ENCODE measurements around the gene PABPC4L. TPM values are rescaled to one million over a fixed set of nuclear protein-coding genes. Genes with fewer than 3 reads are reported as not detected.

The PABPC4L gene
- total and polyA plus RNA-seq, 2 of the 13 experiments (the other 11 are each of a cell fraction or from before 2014, with no cell fraction given), result not detected

DNA sequence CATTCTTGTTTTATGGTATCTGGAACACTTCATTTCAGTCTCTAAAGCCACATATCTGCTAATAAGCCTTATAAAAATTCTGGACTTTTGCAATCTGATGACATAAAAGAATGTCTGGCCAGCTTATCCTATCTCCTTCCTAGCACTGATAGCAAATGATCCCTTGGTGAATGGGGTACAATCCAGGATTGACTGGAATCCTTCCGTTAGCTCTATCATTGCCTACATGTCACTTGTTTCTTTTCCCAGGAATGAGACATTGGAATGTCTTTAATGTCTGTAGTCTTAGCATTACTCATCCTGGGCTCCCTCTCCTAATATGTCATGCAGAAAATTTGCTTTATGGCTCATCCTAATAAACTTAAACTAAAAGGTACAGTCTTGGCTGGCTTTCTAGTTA is 14.8 kb upstream of the PABPC4L start (continued):
- TF ChIP-seq, protein P1, sequence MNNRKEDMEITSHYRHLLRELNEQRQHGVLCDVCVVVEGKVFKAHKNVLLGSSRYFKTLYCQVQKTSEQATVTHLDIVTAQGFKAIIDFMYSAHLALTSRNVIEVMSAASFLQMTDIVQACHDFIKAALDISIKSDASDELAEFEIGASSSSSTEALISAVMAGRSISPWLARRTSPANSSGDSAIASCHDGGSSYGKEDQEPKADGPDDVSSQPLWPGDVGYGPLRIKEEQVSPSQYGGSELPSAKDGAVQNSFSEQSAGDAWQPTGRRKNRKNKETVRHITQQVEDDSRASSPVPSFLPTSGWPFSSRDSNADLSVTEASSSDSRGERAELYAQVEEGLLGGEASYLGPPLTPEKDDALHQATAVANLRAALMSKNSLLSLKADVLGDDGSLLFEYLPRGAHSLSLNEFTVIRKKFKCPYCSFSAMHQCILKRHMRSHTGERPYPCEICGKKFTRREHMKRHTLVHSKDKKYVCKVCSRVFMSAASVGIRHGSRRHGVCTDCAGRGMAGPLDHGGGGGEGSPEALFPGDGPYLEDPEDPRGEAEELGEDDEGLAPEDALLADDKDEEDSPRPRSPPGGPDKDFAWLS (CRISPR knock-in tag; IDR thresholded peaks at IDR 0.05; ENCODE audit: borderline replicate concordance), result no peak
- TF ChIP-seq CREB1 (IDR thresholded peaks at IDR 0.05), result no peak
- TF ChIP-seq CREB1 (CRISPR knock-in tag; IDR thresholded peaks at IDR 0.05), result no peak
- TF ChIP-seq SCMH1 (CRISPR knock-in tag; IDR thresholded peaks at IDR 0.05; ENCODE audit: borderline replicate concordance), result no peak
- no peak for TF ChIP-seq RFXANK (CRISPR knock-in tag; IDR thresholded peaks at IDR 0.05)
- TF ChIP-seq ZBTB38 (CRISPR knock-in tag; IDR thresholded peaks at IDR 0.05), result no peak
- TF ChIP-seq, protein P2, sequence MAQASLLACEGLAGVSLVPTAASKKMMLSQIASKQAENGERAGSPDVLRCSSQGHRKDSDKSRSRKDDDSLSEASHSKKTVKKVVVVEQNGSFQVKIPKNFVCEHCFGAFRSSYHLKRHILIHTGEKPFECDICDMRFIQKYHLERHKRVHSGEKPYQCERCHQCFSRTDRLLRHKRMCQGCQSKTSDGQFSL (CRISPR knock-in tag; IDR thresholded peaks at IDR 0.05), result no peak

DNA sequence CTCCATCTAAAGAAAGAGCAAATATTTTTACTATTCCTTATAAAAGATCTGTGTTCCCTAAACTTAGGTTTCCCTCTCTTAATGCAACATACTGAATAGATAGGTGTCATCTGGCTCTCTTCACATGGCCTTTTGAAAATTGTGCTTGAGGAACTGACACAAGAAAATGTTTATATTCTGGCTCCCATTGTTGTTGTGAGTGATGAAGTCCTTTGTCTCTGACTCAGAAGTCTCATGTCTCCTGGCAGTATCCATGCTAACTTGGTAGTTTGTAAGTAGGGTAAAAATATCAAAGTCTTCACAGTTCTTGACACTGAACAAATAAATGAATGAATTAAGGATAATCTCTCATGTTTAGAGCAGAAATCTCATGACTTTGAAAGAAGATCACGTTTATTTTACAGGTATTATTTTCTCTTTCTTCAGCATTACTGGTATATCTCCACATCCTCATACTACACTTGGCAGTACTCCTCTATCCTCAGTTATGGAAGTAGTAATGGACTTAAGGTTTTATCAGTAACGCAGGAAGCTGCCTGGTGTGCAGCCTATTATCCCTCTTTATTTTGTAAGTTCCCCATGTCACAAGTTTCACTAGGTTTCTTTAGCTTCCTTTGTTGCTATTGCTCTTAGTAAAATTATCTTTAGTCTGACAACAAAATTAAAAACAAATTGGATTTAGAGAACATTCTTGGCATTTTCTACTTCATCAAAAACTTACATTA is 14.2 kb upstream of the PABPC4L start:
- Histone ChIP-seq H3K4me2 (ENCODE audit: low read depth, low read length) (no peak overlapping the region), H3K9me3 (ENCODE audit: low read length) (no peaks in the 10 kb centered on the region), H3K36me3 (replicated peaks in 1 of 2; ENCODE audit: control insufficient read depth in 1 of 2, insufficient read depth in 2 of 2, low read length in 2 of 2) (no peaks in the 10 kb centered on the region), H3K79me2 (ENCODE audit: insufficient read depth, low read length) (no peaks in the 10 kb centered on the region), H3K27ac (ENCODE audit: extremely low read length, insufficient read depth, low read length) (no peak overlapping the region), H4K20me1 (ENCODE audit: insufficient read depth, low read length) (no peaks in the 10 kb centered on the region), H3K27me3 (ENCODE audit: control insufficient read depth in 1 of 2, insufficient read depth in 2 of 2, low read length in 2 of 2) (no peaks in the 10 kb centered on the region), H3K9ac (ENCODE audit: insufficient read depth, low read depth, low read length) (no peak overlapping the region), H2AFZ (ENCODE audit: low read length) (no peak overlapping the region), H3K4me1 (ENCODE audit: insufficient read depth, low read length) (no peaks in the 10 kb centered on the region), H3K4me3 (replicated peaks in 1 of 3; ENCODE audit: insufficient read depth in 1 of 3, low read depth in 2 of 3, low read length in 3 of 3) (no peak overlapping the region)
- POLR2A ChIA-PET, result no interaction called here
- CTCF ChIA-PET (ENCODE audit: low intra/inter-chr PET ratio, low total read pairs), result no interaction called here
- TF ChIP-seq, protein P3, sequence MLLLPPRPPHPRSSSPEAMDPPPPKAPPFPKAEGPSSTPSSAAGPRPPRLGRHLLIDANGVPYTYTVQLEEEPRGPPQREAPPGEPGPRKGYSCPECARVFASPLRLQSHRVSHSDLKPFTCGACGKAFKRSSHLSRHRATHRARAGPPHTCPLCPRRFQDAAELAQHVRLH (CRISPR knock-in tag; IDR thresholded peaks at IDR 0.05; ENCODE audit: borderline replicate concordance, low read depth), result no peak
- TF ChIP-seq, protein P4, sequence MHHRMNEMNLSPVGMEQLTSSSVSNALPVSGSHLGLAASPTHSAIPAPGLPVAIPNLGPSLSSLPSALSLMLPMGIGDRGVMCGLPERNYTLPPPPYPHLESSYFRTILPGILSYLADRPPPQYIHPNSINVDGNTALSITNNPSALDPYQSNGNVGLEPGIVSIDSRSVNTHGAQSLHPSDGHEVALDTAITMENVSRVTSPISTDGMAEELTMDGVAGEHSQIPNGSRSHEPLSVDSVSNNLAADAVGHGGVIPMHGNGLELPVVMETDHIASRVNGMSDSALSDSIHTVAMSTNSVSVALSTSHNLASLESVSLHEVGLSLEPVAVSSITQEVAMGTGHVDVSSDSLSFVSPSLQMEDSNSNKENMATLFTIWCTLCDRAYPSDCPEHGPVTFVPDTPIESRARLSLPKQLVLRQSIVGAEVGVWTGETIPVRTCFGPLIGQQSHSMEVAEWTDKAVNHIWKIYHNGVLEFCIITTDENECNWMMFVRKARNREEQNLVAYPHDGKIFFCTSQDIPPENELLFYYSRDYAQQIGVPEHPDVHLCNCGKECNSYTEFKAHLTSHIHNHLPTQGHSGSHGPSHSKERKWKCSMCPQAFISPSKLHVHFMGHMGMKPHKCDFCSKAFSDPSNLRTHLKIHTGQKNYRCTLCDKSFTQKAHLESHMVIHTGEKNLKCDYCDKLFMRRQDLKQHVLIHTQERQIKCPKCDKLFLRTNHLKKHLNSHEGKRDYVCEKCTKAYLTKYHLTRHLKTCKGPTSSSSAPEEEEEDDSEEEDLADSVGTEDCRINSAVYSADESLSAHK (CRISPR knock-in tag; IDR thresholded peaks at IDR 0.05; ENCODE audit: borderline replicate concordance), result no peak
- TF ChIP-seq ZNF446 (CRISPR knock-in tag; IDR thresholded peaks at IDR 0.05) (no peak), FOXP1 (IDR thresholded peaks at IDR 0.05) (no peak), FOXP1 (CRISPR knock-in tag; IDR thresholded peaks at IDR 0.05) (no peak), ZNF713 (CRISPR knock-in tag; IDR thresholded peaks at IDR 0.05) (no peak), RFX5 (IDR thresholded peaks at IDR 0.05; ENCODE audit: low read depth, low read length) (no peak)
- WGBS (ENCODE audit: low lambda C conversion rate), result 0% methylated on average over 2 of the region's 2 CpGs
- no peak for ATAC-seq
- in situ Hi-C loops (cut with HindIII; ENCODE audit: extremely low pct_ligation_motif_present, low pct_unique_long_range_greater_than_20kb) (no loop called here), intact Hi-C loops (cut with micrococcal nuclease; ENCODE audit: unreplicated experiment) (no loop called here)
- BruUV-seq (replicated peaks), result no TSS peak
- FAIRE-seq, result no peak
- DNase-seq (ENCODE audit: low spot score), result no peak

Data from HepG2 (cell line).